Measurements from ENCODE around the gene PTPRM. TPM values are rescaled to one million over a fixed set of nuclear protein-coding genes. Genes with fewer than 3 reads are reported as not detected.

The PTPRM gene
- total RNA-seq, 1 donor from 2014 or later = 13.9 TPM

GRCh38 chr18:7940971-7941370, 373.9 kb downstream of the PTPRM start:
- no peaks in the 10 kb centered on the region for H3K9me3 Mint-ChIP-seq
- Histone ChIP-seq H3K79me2 (ENCODE audit: low read depth) (no peaks in the 10 kb centered on the region), H3K36me3 (no peaks in the 10 kb centered on the region), H3K4me1 (peaks cover 9% of the 10 kb centered on the region), H3K4me3 (no peak overlapping the region), H3K27me3 (no peaks in the 10 kb centered on the region), H4K20me1 (ENCODE audit: low read depth) (no peaks in the 10 kb centered on the region), H3K9ac (no peak overlapping the region), H3F3A (ENCODE audit: low read depth) (no peaks in the 10 kb centered on the region), H2AFZ (replicated peaks) (no peak overlapping the region), H3K9me3 (ENCODE audit: low read depth) (no peaks in the 10 kb centered on the region), H3K27ac (no peak overlapping the region), H3K4me2 (no peak overlapping the region)
- peaks cover 2% of the 10 kb centered on the region for H3K27me3 Mint-ChIP-seq (ENCODE audit: insufficient read depth, low read depth)
- no peak overlapping the region for H3K27ac Mint-ChIP-seq
- TF ChIP-seq EZH2 (IDR thresholded peaks at IDR 0.05) (no peak), EZH2phosphoT487 (IDR thresholded peaks at IDR 0.05) (no peak), CTCF (IDR thresholded peaks at IDR 0.05) (no peak)
- H3K4me3 Mint-ChIP-seq = no peak overlapping the region
- DNase-seq (ENCODE audit: low spot score) = peak; percentile 55
- no peaks in the 10 kb centered on the region for H3K36me3 Mint-ChIP-seq
- H3K4me1 Mint-ChIP-seq = peaks cover 21% of the 10 kb centered on the region

- H3K9me3 ChIP-seq (ENCODE audit: low read depth) = no peaks in the 10 kb centered on the region
- no peak overlapping the region for H3K9ac ChIP-seq
- TF ChIP-seq CTCF (IDR thresholded peaks at IDR 0.05) = no peak
- no peak for TF ChIP-seq EZH2phosphoT487 (IDR thresholded peaks at IDR 0.05)
- TF ChIP-seq EZH2 (IDR thresholded peaks at IDR 0.05) = no peak
- H3K27ac ChIP-seq = no peak overlapping the region
- H3K27me3 ChIP-seq = no peaks in the 10 kb centered on the region
- Mint-ChIP-seq H3K4me1 (peaks cover 25% of the 10 kb centered on the region), H3K27me3 (ENCODE audit: insufficient read depth, low read depth) (peaks cover 2% of the 10 kb centered on the region), H3K4me3 (no peak overlapping the region), H3K27ac (no peak overlapping the region), H3K9me3 (no peaks in the 10 kb centered on the region), H3K36me3 (no peaks in the 10 kb centered on the region)
- no peak overlapping the region for H3K4me3 ChIP-seq
- H3F3A ChIP-seq (ENCODE audit: low read depth) = no peaks in the 10 kb centered on the region
- no peak overlapping the region for H3K4me2 ChIP-seq
- no peaks in the 10 kb centered on the region for H3K79me2 ChIP-seq (ENCODE audit: low read depth)
- H3K4me1 ChIP-seq = peaks cover 12% of the 10 kb centered on the region
- no peak for DNase-seq (ENCODE audit: low spot score)
- no peak overlapping the region for H2AFZ ChIP-seq (replicated peaks)
- no peaks in the 10 kb centered on the region for H3K36me3 ChIP-seq
- no peaks in the 10 kb centered on the region for H4K20me1 ChIP-seq (ENCODE audit: low read depth)
These were observed 374.4 kb downstream of the PTPRM start for GRCh38 chr18:7941533-7941932.

DNA sequence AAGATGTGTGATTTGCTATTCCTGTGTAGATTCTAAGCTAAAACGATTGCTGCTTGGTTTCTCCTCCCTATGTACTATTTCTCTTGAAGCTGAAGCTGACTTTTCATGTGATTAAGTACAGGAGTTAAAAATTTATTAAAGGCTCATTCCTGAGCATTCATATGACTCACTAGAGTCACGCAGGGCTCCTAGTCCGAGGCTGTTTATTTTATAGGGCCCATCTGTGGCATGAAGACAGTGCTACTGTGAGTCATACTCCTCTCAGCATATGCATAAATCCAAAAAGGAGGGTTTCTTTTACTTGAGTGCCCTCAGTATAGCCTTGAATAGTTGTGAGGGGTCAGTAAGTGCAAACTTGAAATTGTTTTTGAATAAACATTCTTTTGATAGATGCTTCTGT, 378.8 kb downstream of the PTPRM start:
- Histone ChIP-seq H3K27me3 (no peaks in the 10 kb centered on the region), H3K4me3 (no peak overlapping the region), H3K9ac (no peak overlapping the region), H3K4me2 (no peak overlapping the region), H3F3A (ENCODE audit: low read depth) (no peaks in the 10 kb centered on the region), H3K27ac (no peak overlapping the region), H2AFZ (replicated peaks) (no peak overlapping the region), H3K79me2 (ENCODE audit: low read depth) (no peaks in the 10 kb centered on the region), H3K9me3 (ENCODE audit: low read depth) (no peaks in the 10 kb centered on the region), H3K36me3 (no peaks in the 10 kb centered on the region), H3K4me1 (peaks cover 10% of the 10 kb centered on the region), H4K20me1 (ENCODE audit: low read depth) (no peaks in the 10 kb centered on the region)
- no peak overlapping the region for H3K4me3 Mint-ChIP-seq
- peak overlapping the region; percentile 1 for H3K27ac Mint-ChIP-seq
- no peaks in the 10 kb centered on the region for H3K9me3 Mint-ChIP-seq
- H3K4me1 Mint-ChIP-seq = peaks cover 24% of the 10 kb centered on the region
- no peaks in the 10 kb centered on the region for H3K36me3 Mint-ChIP-seq
- DNase-seq (ENCODE audit: low spot score) = no peak
- H3K27me3 Mint-ChIP-seq (ENCODE audit: insufficient read depth, low read depth) = peaks cover 2% of the 10 kb centered on the region
- TF ChIP-seq CTCF (IDR thresholded peaks at IDR 0.05) (no peak), EZH2phosphoT487 (IDR thresholded peaks at IDR 0.05) (no peak), EZH2 (IDR thresholded peaks at IDR 0.05) (no peak)

Measured in neural progenitor cell (in vitro differentiated cells).